HL-60 (cell line): ENCODE results near the gene VPS11.

Experiments
- CTCF ChIP-seq: IDR thresholded peaks from one replicate; pipeline ENCODE4 v1.5.1; 2011; ENCODE audit warnings: low read length, control low read depth, inconsistent platforms; ENCODE audit not compliant: insufficient read depth
- REST ChIP-seq: IDR thresholded peaks from 2 replicates; pipeline ENCODE4 v1.6.1; 2012; ENCODE audit warnings: low read depth; ENCODE audit not compliant: insufficient replicate concordance
- SPI1 ChIP-seq: IDR thresholded peaks from 2 replicates; pipeline ENCODE4 v1.6.1; 2012; ENCODE audit warnings: low read depth, mild to moderate bottlenecking, borderline replicate concordance

- no peak for TF ChIP-seq CTCF
- no peak for TF ChIP-seq REST
- TF ChIP-seq SPI1, result no peak
These were observed 25.5 kb downstream of the VPS11 start for GRCh38 chr11:119092880-119093842.
